HG03469 (cell line): ENCODE measurements around the gene CHST11.

Source experiments
- ATAC-seq: cut with Tn5 transposase; IDR thresholded peaks from one replicate; pipeline ENCODE4 v1.9.1; 2021; ENCODE audit warnings: mild to moderate bottlenecking, moderate library complexity, moderate number of reproducible peaks; ENCODE audit not compliant: unreplicated experiment

CHST11 gene

GRCh38 chr12:104643819-104644669 is 187.3 kb downstream of the CHST11 start:
- ATAC-seq: no peak

- no peak for ATAC-seq
These were observed 192.0 kb downstream of the CHST11 start for GRCh38 chr12:104648756-104649155.

DNA sequence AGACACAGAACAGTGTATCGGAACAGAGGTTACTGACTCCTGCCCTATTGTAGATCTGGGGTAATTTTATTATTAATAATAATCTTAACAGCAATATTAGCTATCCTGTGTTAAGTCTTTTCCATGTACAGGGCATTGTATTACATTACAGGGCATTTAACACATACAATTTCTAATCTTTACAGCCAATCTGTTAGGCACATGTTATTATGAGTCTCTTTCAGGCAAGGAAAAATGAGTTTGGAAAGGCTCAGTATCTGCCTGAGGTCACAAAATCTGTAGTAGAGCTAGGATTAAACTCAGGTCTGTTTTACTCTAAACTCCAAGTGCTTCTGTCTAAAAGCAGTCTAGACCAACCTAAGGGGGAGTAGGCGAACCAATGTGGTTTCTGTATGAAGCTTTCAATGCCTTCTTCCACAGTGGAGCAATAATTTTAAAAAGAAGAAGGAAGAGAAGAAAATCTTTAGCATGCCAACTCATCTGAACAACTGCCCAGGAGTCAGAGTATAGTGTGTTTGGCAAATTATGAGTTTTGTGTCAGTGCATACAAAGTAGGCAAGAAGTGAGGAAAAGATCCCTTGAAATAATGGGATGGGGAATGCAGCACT is 192.6 kb downstream of the CHST11 start:
- ATAC-seq: no peak

GRCh38 chr12:104649921-104650320 is 193.2 kb downstream of the CHST11 start:
- ATAC-seq: no peak

- ATAC-seq: no peak
These were observed 193.8 kb downstream of the CHST11 start for GRCh38 chr12:104650541-104650940.

GRCh38 chr12:104651811-104652210 is 195.1 kb downstream of the CHST11 start:
- no peak for ATAC-seq

GRCh38 chr12:104652358-104652757 is 195.6 kb downstream of the CHST11 start:
- no peak for ATAC-seq

DNA sequence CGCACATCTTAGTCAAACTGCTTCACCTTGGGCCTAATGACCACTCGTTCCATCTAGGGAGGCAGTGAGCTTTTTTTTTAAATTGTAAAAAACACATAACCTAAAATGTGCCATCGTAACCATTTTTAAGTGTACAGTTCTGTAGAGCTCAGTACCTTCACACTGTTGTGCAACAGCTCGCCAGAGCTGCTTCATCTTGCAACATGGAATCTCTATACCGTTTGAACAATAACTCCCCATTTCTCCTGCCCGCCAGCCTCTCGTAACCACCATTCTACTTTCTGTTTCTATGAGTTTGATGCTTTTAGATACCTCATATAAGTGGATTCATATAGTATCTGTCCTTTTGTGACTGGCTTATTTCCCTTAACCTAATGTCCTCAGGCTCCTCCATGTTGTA is 196.2 kb downstream of the CHST11 start:
- no peak for ATAC-seq

- ATAC-seq: no peak
These were observed 197.2 kb downstream of the CHST11 start for GRCh38 chr12:104653730-104654664.

- no peak for ATAC-seq
These were observed 198.2 kb downstream of the CHST11 start for GRCh38 chr12:104654665-104655609.

DNA sequence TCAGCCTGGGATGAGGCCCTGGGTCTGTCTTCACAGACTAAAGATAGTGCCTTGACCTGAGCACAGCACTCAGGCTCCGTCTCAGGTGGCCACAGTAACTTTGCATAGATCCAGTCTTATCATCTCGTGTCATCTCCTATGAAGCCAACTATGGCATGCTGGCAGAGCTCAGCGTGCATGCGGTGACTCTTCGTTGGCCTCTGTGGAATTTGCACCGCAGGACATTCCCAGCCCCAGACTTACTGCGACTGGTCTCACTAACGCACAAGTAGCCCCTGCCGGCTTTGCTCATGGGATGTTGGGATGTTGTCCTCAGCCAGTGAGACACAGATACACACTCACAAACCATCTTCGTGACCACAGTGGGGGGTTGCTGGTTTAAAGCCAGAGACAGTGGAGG is 199.6 kb downstream of the CHST11 start:
- no peak for ATAC-seq

DNA sequence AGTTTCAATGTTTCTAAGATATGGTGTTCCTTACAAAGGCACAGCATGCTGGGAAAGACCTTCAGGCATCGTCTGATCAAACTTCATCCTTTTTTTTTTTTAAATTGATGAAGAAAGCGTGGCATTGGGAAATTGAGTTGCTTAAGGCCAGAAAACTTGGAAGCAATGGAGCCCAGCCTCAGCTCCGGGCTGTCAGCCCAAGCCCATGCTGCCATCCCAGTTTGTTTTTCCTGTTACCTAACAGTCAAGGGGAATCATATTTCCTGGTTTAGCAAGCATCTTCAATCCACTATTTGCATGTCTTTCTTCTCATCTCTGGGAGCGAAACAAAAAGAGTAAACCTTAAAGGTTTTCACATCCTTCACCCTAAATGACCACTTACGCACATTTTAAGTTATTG is 200.2 kb downstream of the CHST11 start:
- ATAC-seq: no peak

- ATAC-seq: no peak
These were observed 201.2 kb downstream of the CHST11 start for GRCh38 chr12:104657726-104658484.

DNA sequence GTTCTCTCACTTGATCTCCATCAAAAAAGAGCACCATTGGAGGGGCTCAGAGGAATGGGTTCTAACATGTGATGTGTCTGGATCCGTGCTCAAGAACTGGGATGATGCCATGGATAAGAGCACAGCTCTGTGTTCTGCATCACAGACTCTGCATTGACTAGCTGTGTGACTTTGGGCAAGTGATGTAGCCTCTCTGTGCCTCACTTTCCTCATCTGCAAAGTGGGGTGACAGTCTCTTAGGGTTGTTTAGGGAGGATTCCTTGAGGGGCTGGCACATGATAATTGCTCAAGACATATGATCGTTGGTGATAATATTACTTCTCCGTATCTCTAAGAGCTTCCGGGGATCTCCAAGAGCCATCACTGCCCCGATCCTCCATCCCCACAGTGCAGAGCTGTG is 202.3 kb downstream of the CHST11 start:
- no peak for ATAC-seq

DNA sequence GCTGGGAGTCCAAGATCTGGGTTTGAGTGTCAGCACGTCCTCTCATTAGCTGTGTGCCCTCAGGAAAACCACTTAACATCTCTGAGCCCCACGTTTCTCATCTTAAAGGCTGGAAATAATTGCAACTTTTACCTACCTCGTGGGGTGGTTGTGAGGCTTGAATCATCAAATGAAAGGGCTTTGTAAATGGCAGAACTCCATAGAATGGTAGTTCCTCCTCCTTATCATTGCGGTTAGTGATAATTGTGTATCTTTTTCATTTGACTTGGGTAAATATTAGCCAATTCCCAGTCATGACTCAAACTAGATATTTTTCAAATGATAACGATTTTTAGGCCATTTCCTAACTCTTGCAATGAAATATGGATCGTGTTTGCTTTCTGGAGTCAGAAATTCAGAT is 205.5 kb downstream of the CHST11 start:
- ATAC-seq: no peak

DNA sequence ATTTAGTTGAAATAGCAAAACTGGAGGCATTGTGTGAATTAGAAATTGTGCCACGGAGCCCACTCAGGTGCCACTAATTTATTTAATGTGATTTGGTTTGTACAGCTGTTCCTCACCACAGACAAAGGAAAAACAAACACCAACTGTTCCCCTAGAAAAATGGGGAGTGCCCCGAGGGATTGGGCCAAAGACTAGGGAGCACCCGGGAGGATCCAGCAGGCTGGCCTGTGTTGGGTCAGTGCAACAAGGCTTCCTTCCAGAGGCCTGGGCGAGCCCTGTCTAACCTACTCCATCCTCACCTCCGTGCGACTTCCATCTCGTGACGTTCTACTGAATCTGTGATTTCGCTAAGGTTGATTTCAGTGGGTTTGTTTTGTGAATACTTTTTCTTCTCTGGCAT is 206.2 kb downstream of the CHST11 start:
- no peak for ATAC-seq

- no peak for ATAC-seq
These were observed 207.6 kb downstream of the CHST11 start for GRCh38 chr12:104664351-104664750.

- ATAC-seq: no peak
These were observed 208.5 kb downstream of the CHST11 start for GRCh38 chr12:104665296-104665695.

GRCh38 chr12:104667139-104667538 is 210.4 kb downstream of the CHST11 start:
- ATAC-seq: no peak
